Activated gamma-delta T cell (primary cell): Measurements from ENCODE around the gene TVP23A.
"Not testable (repeated sequence)": the region's sequence is repeated elsewhere in the genome, so short reads cannot be mapped to it uniquely, and the experiment has no call there.

Source experiments
- DNase-seq: peaks from one replicate; lab custom pipeline; 2025; lab: John Stamatoyannopoulos, UW

TVP23A gene

GRCh38 chr16:10799736-10800135, 18.9 kb downstream of the TVP23A start:
- DNase-seq: no peak

GRCh38 chr16:10791048-10791447, 27.5 kb downstream of the TVP23A start:
- no peak for DNase-seq

GRCh38 chr16:10788630-10789029, 30.0 kb downstream of the TVP23A start:
- not testable (repeated sequence) for DNase-seq

GRCh38 chr16:10787304-10787703, 31.3 kb downstream of the TVP23A start:
- no peak for DNase-seq

GRCh38 chr16:10782628-10783027, 36.0 kb downstream of the TVP23A start:
- no peak for DNase-seq

- DNase-seq: no peak
These were observed 38.0 kb downstream of the TVP23A start for GRCh38 chr16:10780628-10781027.

- DNase-seq: not testable (repeated sequence)
These were observed 38.7 kb downstream of the TVP23A start for GRCh38 chr16:10779908-10780307.

- DNase-seq: no peak
These were observed 41.2 kb downstream of the TVP23A start for GRCh38 chr16:10777356-10777755.

- DNase-seq: not testable (repeated sequence)
These were observed 41.7 kb downstream of the TVP23A start for GRCh38 chr16:10776923-10777322.

GRCh38 chr16:10776280-10776679, 42.3 kb downstream of the TVP23A start:
- no peak for DNase-seq

- DNase-seq: no peak
These were observed 47.7 kb downstream of the TVP23A start for GRCh38 chr16:10770907-10771306.

GRCh38 chr16:10769381-10769780, 49.2 kb downstream of the TVP23A start:
- DNase-seq: no peak

- no peak for DNase-seq
These were observed 51.5 kb downstream of the TVP23A start for GRCh38 chr16:10767127-10767526.

GRCh38 chr16:10765772-10766171, 52.8 kb downstream of the TVP23A start:
- DNase-seq: no peak

- DNase-seq: no peak
These were observed 55.1 kb downstream of the TVP23A start for GRCh38 chr16:10763456-10763855.

GRCh38 chr16:10762336-10763016, 56.1 kb downstream of the TVP23A start:
- no peak for DNase-seq

- DNase-seq: no peak
These were observed 57.2 kb downstream of the TVP23A start for GRCh38 chr16:10761373-10761772.

- no peak for DNase-seq
These were observed 57.7 kb downstream of the TVP23A start for GRCh38 chr16:10760858-10761257.

GRCh38 chr16:10756574-10756973, 62.0 kb downstream of the TVP23A start:
- DNase-seq: no peak

GRCh38 chr16:10754941-10755340, 63.7 kb downstream of the TVP23A start:
- DNase-seq: no peak

GRCh38 chr16:10753670-10754069, 64.9 kb downstream of the TVP23A start:
- DNase-seq: no peak

- no peak for DNase-seq
These were observed 65.6 kb downstream of the TVP23A start for GRCh38 chr16:10752843-10753523.

GRCh38 chr16:10751291-10751697, 67.3 kb downstream of the TVP23A start:
- no peak for DNase-seq

- DNase-seq: no peak
These were observed 67.8 kb downstream of the TVP23A start for GRCh38 chr16:10750793-10751192.
